Neural cell (in vitro differentiated cells): ENCODE data around the gene MYOD1. TPM values are rescaled to one million over a fixed set of nuclear protein-coding genes. Genes with fewer than 3 reads are reported as not detected.

Source experiments
- H2AFZ ChIP-seq: fragments of 200-600, 300-800 bp; sonication (generic), shearing (Covaris generic); 2 replicates; pipeline ENCODE4 v1.6.0; 2014; ENCODE audit warnings: low read depth, mild to moderate bottlenecking, antibody characterized with exemption, low read length, moderate library complexity
- H3F3A ChIP-seq: fragments of 200-600 bp; shearing (Covaris generic); 2 replicates; pipeline ENCODE4 v1.6.1; 2016; ENCODE audit warnings: mild to moderate bottlenecking, moderate library complexity, mixed read lengths, antibody characterized with exemption, low read length; ENCODE audit not compliant: insufficient read depth, poor library complexity, severe bottlenecking
- H3K27ac ChIP-seq: fragments of 200-600, 300-800 bp; sonication (generic), shearing (Covaris generic); 2 replicates; pipeline ENCODE4 v1.5.1; 2014; ENCODE audit warnings: mild to moderate bottlenecking, low read length, moderate library complexity
- H3K27me3 ChIP-seq: fragments of 300-800, 200-600 bp; sonication (generic), shearing (Covaris generic); 2 replicates; pipeline ENCODE4 v1.6.0; 2014; ENCODE audit warnings: mild to moderate bottlenecking, low read depth, low read length, moderate library complexity; ENCODE audit not compliant: insufficient read depth
- H3K36me3 ChIP-seq: fragments of 300-800, 200-600 bp; sonication (generic), shearing (Covaris generic); 2 replicates; pipeline ENCODE4 v1.5.1; 2014; ENCODE audit warnings: mild to moderate bottlenecking, antibody characterized with exemption, low read length, moderate library complexity; ENCODE audit not compliant: insufficient read depth
- H3K4me2 ChIP-seq: fragments of 300-800, 200-600 bp; sonication (generic), shearing (Covaris generic); 2 replicates; pipeline ENCODE4 v1.6.0; 2014; ENCODE audit warnings: mild to moderate bottlenecking, low read length
- H3K4me3 ChIP-seq: fragments of 300-800, 200-600 bp; sonication (generic), shearing (Covaris generic); 2 replicates; pipeline ENCODE4 v1.5.1; 2014; ENCODE audit warnings: mild to moderate bottlenecking, low read length, moderate library complexity
- H3K79me2 ChIP-seq: fragments of 200-600 bp; shearing (Covaris generic); replicated peaks from 2 replicates; pipeline ENCODE4 v1.6.0; 2014; ENCODE audit warnings: mild to moderate bottlenecking, low read length, moderate library complexity; ENCODE audit not compliant: insufficient read depth
- H3K9ac ChIP-seq: fragments of 300-800, 200-600 bp; sonication (generic), shearing (Covaris generic); 2 replicates; pipeline ENCODE4 v1.6.1; 2016; ENCODE audit warnings: mild to moderate bottlenecking, low read length, mixed read lengths
- H3K9me2 ChIP-seq: fragments of 200-600 bp; shearing (Covaris generic); 2 replicates; pipeline ENCODE4 v1.6.1; 2016; ENCODE audit warnings: mild to moderate bottlenecking, low read length, mixed read lengths; ENCODE audit not compliant: insufficient read depth
- H3K9me3 ChIP-seq: fragments of 200-600, 300-800 bp; sonication (generic), shearing (Covaris generic); 2 replicates; pipeline ENCODE4 v1.6.1; 2016; ENCODE audit warnings: mild to moderate bottlenecking, mixed run types, low read length, moderate library complexity, mixed read lengths
- H4K20me1 ChIP-seq: fragments of 200-600 bp; shearing (Covaris generic); 2 replicates; pipeline ENCODE4 v1.6.1; 2016; ENCODE audit warnings: mild to moderate bottlenecking, mixed run types; ENCODE audit not compliant: insufficient read depth
- EP300 ChIP-seq: fragments of 450-650 bp; conservative IDR thresholded peaks from 2 replicates; pipeline ENCODE4 v1.6.1; 2014; ENCODE audit warnings: antibody characterized with exemption, mild to moderate bottlenecking, moderate library complexity; ENCODE audit not compliant: poor library complexity, severe bottlenecking
- EZH2 ChIP-seq: fragments of 200-600, 300-800 bp; shearing (Covaris generic), sonication (generic); IDR thresholded peaks from 2 replicates; pipeline ENCODE4 v1.6.1; 2014; ENCODE audit warnings: antibody characterized with exemption, low read length, borderline replicate concordance, mild to moderate bottlenecking; ENCODE audit not compliant: insufficient read depth, poor library complexity, severe bottlenecking
- MXI1 ChIP-seq: fragments of 450-650 bp; conservative IDR thresholded peaks from 2 replicates; pipeline ENCODE4 v1.6.1; 2014; ENCODE audit warnings: antibody characterized with exemption, mild to moderate bottlenecking; ENCODE audit not compliant: poor library complexity, severe bottlenecking
- POLR2AphosphoS5 ChIP-seq: IDR thresholded peaks from 2 replicates; pipeline ENCODE4 v1.6.1; 2012
- RAD21 ChIP-seq: fragments of 450-650 bp; conservative IDR thresholded peaks from 2 replicates; pipeline ENCODE4 v1.6.1; 2014; ENCODE audit warnings: antibody characterized with exemption, mild to moderate bottlenecking, moderate library complexity
- SMC3 ChIP-seq: fragments of 450-650 bp; conservative IDR thresholded peaks from 2 replicates; pipeline ENCODE4 v1.6.1; 2014; ENCODE audit warnings: antibody characterized with exemption, mild to moderate bottlenecking, moderate library complexity; ENCODE audit not compliant: poor library complexity
- TAF1 ChIP-seq: IDR thresholded peaks from 2 replicates; pipeline ENCODE4 v1.6.1; 2012; ENCODE audit warnings: low read depth
- polyA plus RNA-seq: library from polyadenylated mRNA; depleted of rRNA; stranded (reverse); fragments of >200 nt; gene quantifications from 2 replicates; pipeline ENCODE4 v1.2.3, GENCODE V29; 2014
- TF ChIP-seq, protein P1 (sequence below): fragments of 450-650 bp; IDR thresholded peaks from 2 replicates; pipeline ENCODE4 v1.5.1; 2014; ENCODE audit warnings: antibody characterized with exemption, mild to moderate bottlenecking, moderate library complexity; ENCODE audit not compliant: poor library complexity, severe bottlenecking
- TF ChIP-seq, protein P2 (sequence below): IDR thresholded peaks from 2 replicates; pipeline ENCODE4 v1.6.1; 2012; ENCODE audit warnings: borderline replicate concordance

The MYOD1 gene
- polyA plus RNA-seq, 1 donor from 2014 or later = not detected

DNA sequence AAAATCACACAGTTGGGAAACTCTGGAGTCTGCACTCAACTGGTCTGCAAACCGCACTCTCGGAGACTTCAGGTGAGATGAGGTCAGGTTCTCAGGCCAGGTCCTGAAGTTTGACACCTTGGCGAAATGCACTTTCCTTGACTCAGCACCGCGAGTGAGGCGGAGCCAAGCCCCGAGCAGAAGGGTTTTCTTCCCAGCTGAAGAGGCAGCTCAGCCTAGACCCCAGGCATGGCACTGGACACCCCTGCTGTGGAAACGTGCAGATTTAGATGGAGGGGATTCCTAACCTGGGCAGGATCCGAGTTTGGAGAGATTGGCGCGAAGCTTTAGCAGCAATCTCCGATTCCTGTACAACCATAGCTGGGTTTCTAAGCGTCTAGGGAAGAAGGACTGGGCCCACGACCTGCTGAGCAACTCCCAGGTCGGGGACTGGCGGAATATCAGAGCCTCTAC, 835 bp upstream of the MYOD1 start:
- H3K9me2 ChIP-seq = no peaks in the 10 kb centered on the region
- peaks cover 80% of the 10 kb centered on the region for H3K27me3 ChIP-seq
- no peaks in the 10 kb centered on the region for H4K20me1 ChIP-seq
- peak overlapping the region; percentile 58 for H3K4me3 ChIP-seq
- H2AFZ ChIP-seq = no peak overlapping the region
- no peaks in the 10 kb centered on the region for H3K79me2 ChIP-seq
- no peaks in the 10 kb centered on the region for H3F3A ChIP-seq
- H3K9ac ChIP-seq = no peak overlapping the region
- no peaks in the 10 kb centered on the region for H3K9me3 ChIP-seq
- no peaks in the 10 kb centered on the region for H3K36me3 ChIP-seq
- no peak for TF ChIP-seq EZH2
- TF ChIP-seq TAF1 = no peak
- no peak for TF ChIP-seq EP300
- TF ChIP-seq POLR2AphosphoS5 = no peak
- TF ChIP-seq RAD21 = no peak
- TF ChIP-seq, protein P1, sequence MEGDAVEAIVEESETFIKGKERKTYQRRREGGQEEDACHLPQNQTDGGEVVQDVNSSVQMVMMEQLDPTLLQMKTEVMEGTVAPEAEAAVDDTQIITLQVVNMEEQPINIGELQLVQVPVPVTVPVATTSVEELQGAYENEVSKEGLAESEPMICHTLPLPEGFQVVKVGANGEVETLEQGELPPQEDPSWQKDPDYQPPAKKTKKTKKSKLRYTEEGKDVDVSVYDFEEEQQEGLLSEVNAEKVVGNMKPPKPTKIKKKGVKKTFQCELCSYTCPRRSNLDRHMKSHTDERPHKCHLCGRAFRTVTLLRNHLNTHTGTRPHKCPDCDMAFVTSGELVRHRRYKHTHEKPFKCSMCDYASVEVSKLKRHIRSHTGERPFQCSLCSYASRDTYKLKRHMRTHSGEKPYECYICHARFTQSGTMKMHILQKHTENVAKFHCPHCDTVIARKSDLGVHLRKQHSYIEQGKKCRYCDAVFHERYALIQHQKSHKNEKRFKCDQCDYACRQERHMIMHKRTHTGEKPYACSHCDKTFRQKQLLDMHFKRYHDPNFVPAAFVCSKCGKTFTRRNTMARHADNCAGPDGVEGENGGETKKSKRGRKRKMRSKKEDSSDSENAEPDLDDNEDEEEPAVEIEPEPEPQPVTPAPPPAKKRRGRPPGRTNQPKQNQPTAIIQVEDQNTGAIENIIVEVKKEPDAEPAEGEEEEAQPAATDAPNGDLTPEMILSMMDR = no peak
- TF ChIP-seq SMC3 = no peak
- TF ChIP-seq, protein P2, sequence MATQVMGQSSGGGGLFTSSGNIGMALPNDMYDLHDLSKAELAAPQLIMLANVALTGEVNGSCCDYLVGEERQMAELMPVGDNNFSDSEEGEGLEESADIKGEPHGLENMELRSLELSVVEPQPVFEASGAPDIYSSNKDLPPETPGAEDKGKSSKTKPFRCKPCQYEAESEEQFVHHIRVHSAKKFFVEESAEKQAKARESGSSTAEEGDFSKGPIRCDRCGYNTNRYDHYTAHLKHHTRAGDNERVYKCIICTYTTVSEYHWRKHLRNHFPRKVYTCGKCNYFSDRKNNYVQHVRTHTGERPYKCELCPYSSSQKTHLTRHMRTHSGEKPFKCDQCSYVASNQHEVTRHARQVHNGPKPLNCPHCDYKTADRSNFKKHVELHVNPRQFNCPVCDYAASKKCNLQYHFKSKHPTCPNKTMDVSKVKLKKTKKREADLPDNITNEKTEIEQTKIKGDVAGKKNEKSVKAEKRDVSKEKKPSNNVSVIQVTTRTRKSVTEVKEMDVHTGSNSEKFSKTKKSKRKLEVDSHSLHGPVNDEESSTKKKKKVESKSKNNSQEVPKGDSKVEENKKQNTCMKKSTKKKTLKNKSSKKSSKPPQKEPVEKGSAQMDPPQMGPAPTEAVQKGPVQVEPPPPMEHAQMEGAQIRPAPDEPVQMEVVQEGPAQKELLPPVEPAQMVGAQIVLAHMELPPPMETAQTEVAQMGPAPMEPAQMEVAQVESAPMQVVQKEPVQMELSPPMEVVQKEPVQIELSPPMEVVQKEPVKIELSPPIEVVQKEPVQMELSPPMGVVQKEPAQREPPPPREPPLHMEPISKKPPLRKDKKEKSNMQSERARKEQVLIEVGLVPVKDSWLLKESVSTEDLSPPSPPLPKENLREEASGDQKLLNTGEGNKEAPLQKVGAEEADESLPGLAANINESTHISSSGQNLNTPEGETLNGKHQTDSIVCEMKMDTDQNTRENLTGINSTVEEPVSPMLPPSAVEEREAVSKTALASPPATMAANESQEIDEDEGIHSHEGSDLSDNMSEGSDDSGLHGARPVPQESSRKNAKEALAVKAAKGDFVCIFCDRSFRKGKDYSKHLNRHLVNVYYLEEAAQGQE = no peak
- no peak for TF ChIP-seq MXI1
- H3K27ac ChIP-seq = no peak overlapping the region
- H3K4me2 ChIP-seq = no peak overlapping the region

DNA sequence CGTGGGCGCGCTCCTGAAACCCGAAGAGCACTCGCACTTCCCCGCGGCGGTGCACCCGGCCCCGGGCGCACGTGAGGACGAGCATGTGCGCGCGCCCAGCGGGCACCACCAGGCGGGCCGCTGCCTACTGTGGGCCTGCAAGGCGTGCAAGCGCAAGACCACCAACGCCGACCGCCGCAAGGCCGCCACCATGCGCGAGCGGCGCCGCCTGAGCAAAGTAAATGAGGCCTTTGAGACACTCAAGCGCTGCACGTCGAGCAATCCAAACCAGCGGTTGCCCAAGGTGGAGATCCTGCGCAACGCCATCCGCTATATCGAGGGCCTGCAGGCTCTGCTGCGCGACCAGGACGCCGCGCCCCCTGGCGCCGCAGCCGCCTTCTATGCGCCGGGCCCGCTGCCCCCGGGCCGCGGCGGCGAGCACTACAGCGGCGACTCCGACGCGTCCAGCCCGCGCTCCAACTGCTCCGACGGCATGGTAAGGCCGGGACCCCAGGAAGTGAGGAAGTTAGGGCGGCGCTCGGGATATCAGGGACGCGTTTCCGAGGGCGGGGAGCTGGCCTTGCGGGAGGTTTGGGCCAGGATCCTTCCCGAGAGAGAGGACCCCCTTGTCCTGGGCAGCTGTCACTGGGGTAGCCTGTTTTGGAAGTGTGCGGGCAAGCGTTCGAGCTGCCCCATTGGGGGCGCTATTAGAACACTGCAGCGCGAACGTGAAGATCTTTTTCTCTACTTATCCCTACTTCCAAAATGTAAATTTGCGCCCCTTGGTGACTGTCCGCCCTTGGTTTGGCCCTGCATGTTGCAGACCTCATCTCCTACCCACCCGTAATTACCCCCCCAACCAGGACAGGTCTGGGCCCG, 796 bp downstream of the MYOD1 start:
- Histone ChIP-seq H3K79me2 (no peaks in the 10 kb centered on the region), H3K4me2 (no peak overlapping the region), H3K4me3 (peak overlapping the region; percentile 58), H4K20me1 (no peaks in the 10 kb centered on the region), H3K27me3 (peaks cover 88% of the 10 kb centered on the region), H3K9me2 (no peaks in the 10 kb centered on the region), H3K27ac (no peak overlapping the region), H3F3A (no peaks in the 10 kb centered on the region), H3K9me3 (no peaks in the 10 kb centered on the region), H2AFZ (no peak overlapping the region), H3K9ac (no peak overlapping the region), H3K36me3 (no peaks in the 10 kb centered on the region)
- TF ChIP-seq TAF1 (no peak), RAD21 (peak; percentile 16), MXI1 (no peak), SMC3 (peak; percentile 49), EP300 (no peak), EZH2 (no peak), POLR2AphosphoS5 (no peak)
- TF ChIP-seq, protein P2 = no peak
- TF ChIP-seq, protein P1 = peak; percentile 39
